Measurements from ENCODE around the gene VSIR.

DNA sequence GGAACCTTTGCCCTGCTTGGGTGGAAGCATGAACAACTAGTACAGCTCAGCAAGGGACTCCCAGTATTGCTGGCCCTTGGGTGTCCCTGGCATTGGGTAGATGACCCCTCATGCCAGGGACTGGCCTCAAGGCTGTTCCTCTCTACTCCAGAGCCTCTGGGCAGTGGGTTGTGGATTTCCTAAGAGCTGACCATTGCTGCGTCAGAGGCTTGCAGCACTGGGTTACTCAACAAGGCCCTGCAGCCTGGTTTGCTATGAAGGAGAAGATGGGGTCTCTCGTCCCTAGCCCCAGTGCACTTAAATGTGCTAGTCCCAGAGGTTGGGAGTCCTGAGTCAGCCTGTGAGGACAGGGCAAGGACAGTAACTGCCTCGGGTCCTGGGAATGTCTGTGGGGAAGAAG lies 2.5 kb downstream of the VSIR start:
- TF ChIP-seq CTCF (IDR thresholded peaks at IDR 0.05; ENCODE audit: insufficient read depth, low read depth, low read length) (no peak), EZH2 (IDR thresholded peaks at IDR 0.05; ENCODE audit: insufficient read depth, low read length) (no peak)

Data from astrocyte (in vitro differentiated cells and primary cell).